Trophoblast cell (in vitro differentiated cells and primary cell): Measurements from ENCODE around the gene AKAP13.
A peak's percentile ranks its signal among the peaks of the same experiment; 100 is the strongest.

Experiments used
- DNase-seq, 2 donors: peaks; one replicate each; pipeline ENCODE4 v3.0.0-alpha.2; 2016
- H2AFZ ChIP-seq: 2 replicates; pipeline ENCODE4 v1.6.1; 2013; ENCODE audit warnings: low read length, moderate library complexity, mild to moderate bottlenecking; ENCODE audit not compliant: insufficient read depth, poor library complexity
- H2AK5ac ChIP-seq: 2 replicates; pipeline ENCODE4 v1.6.1; 2013; ENCODE audit warnings: mild to moderate bottlenecking, low read length
- H2BK120ac ChIP-seq: 2 replicates; pipeline ENCODE4 v1.6.1; 2013; ENCODE audit warnings: low read length, mild to moderate bottlenecking, moderate library complexity; ENCODE audit not compliant: insufficient read depth, poor library complexity
- H2BK12ac ChIP-seq: 2 replicates; pipeline ENCODE4 v1.6.1; 2013; ENCODE audit warnings: mild to moderate bottlenecking, low read length, moderate library complexity
- H2BK5ac ChIP-seq: 2 replicates; pipeline ENCODE4 v1.6.1; 2013; ENCODE audit warnings: low read length, low read depth, moderate library complexity, mild to moderate bottlenecking; ENCODE audit not compliant: poor library complexity
- H3K14ac ChIP-seq: 2 replicates; pipeline ENCODE4 v1.6.1; 2013; ENCODE audit warnings: mild to moderate bottlenecking, low read length
- H3K18ac ChIP-seq: 2 replicates; pipeline ENCODE4 v1.6.1; 2013; ENCODE audit warnings: mild to moderate bottlenecking, low read length
- H3K23ac ChIP-seq: 2 replicates; pipeline ENCODE4 v1.6.1; 2013; ENCODE audit warnings: low read length
- H3K27ac ChIP-seq: 2 replicates; pipeline ENCODE4 v1.5.1; 2013; ENCODE audit warnings: low read depth, mild to moderate bottlenecking, inconsistent platforms, low read length, moderate library complexity
- H3K27me3 ChIP-seq: 2 replicates; pipeline ENCODE4 v1.6.1; 2013; ENCODE audit warnings: inconsistent platforms, mild to moderate bottlenecking, low read length, moderate library complexity; ENCODE audit not compliant: insufficient read depth
- H3K36me3 ChIP-seq, 2 experiments: 1 replicate in 1 of 2; 2 replicates in 1 of 2; pipeline ENCODE4 v1.6.1; 2013; ENCODE audit warnings: low read length in 2 of 2, mild to moderate bottlenecking in 2 of 2, moderate library complexity in 1 of 2; ENCODE audit not compliant: insufficient read depth in 2 of 2, control insufficient read depth in 1 of 2
- H3K4ac ChIP-seq: 2 replicates; pipeline ENCODE4 v1.6.1; 2013; ENCODE audit warnings: low read depth, mild to moderate bottlenecking, low read length, moderate library complexity
- H3K4me1 ChIP-seq, 2 experiments: 1 replicate in 1 of 2; 2 replicates in 1 of 2; pipeline ENCODE4 v1.6.1; 2013; ENCODE audit warnings: low read length in 2 of 2, mild to moderate bottlenecking in 2 of 2, moderate library complexity in 1 of 2; ENCODE audit not compliant: insufficient read depth in 2 of 2, control insufficient read depth in 1 of 2
- H3K4me2 ChIP-seq: 2 replicates; pipeline ENCODE4 v1.6.1; 2013; ENCODE audit warnings: inconsistent platforms, mild to moderate bottlenecking, low read length, moderate library complexity
- H3K4me3 ChIP-seq: 2 replicates; pipeline ENCODE4 v1.5.1; 2013; ENCODE audit warnings: mild to moderate bottlenecking, low read depth, low read length, inconsistent platforms
- H3K79me1 ChIP-seq: one replicate; pipeline ENCODE4 v1.6.1; 2013; ENCODE audit warnings: low read length
- H3K79me2 ChIP-seq: 2 replicates; pipeline ENCODE4 v1.6.1; 2013; ENCODE audit warnings: low read length, mild to moderate bottlenecking; ENCODE audit not compliant: control insufficient read depth, insufficient read depth, poor library complexity
- H3K9ac ChIP-seq: 2 replicates; pipeline ENCODE4 v1.6.1; 2013; ENCODE audit warnings: mild to moderate bottlenecking, low read length
- H3K9me3 ChIP-seq: 2 replicates; pipeline ENCODE4 v1.6.1; 2013; ENCODE audit warnings: low read depth, mild to moderate bottlenecking, control low read depth, inconsistent platforms, low read length; ENCODE audit not compliant: insufficient read depth
- H4K12ac ChIP-seq: 2 replicates; pipeline ENCODE4 v1.6.1; 2013; ENCODE audit warnings: low read depth, mild to moderate bottlenecking, low read length, moderate library complexity
- H4K8ac ChIP-seq: 2 replicates; pipeline ENCODE4 v1.6.1; 2013; ENCODE audit warnings: low read depth, mild to moderate bottlenecking, low read length, moderate library complexity
- H4K91ac ChIP-seq: one replicate; pipeline ENCODE4 v1.6.1; 2013; ENCODE audit warnings: low read depth, mild to moderate bottlenecking, low read length, moderate library complexity
- whole genome bisulfite sequencing: extraction: QIAGEN DNeasy Blood & Tissue Kit; methylation state at CpG from one replicate; pipeline ENCODE4 v1.1.7; 2013; ENCODE audit warnings: missing lambda C conversion rate; ENCODE audit not compliant: insufficient read length, insufficient coverage; ENCODE audit errors: extremely low coverage; 5-methylcytosine and 5-hydroxymethylcytosine counted together

Gene AKAP13

GRCh38 chr15:85604194-85604593, 223.8 kb downstream of the AKAP13 start:
- Histone ChIP-seq H3K27ac (no peak overlapping the region), H3K18ac (no peak overlapping the region), H2BK120ac (no peak overlapping the region), H2BK12ac (no peak overlapping the region), H4K91ac (no peak overlapping the region), H4K12ac (no peak overlapping the region), H3K4me1 (peaks cover 10 to 11% of the 10 kb centered on the region in 2 experiments), H3K9me3 (no peaks in the 10 kb centered on the region), H3K79me1 (peaks cover 3% of the 10 kb centered on the region), H4K8ac (no peak overlapping the region), H2BK5ac (no peak overlapping the region), H3K9ac (no peak overlapping the region), H2AFZ (no peak overlapping the region), H3K79me2 (no peaks in the 10 kb centered on the region), H3K27me3 (no peaks in the 10 kb centered on the region), H3K4ac (no peak overlapping the region), H3K36me3 (peaks cover 6% of the 10 kb centered on the region in 2 experiments), H2AK5ac (no peak overlapping the region), H3K23ac (no peak overlapping the region), H3K4me2 (no peak overlapping the region), H3K4me3 (no peak overlapping the region), H3K14ac (no peak overlapping the region)
- WGBS: no CpG with 5 or more reads among the region's 3 CpGs
- DNase-seq: no peak

- no CpG with 5 or more reads among the region's 2 CpGs for WGBS
- Histone ChIP-seq H3K14ac (no peak overlapping the region), H3K4me3 (no peak overlapping the region)
These were observed 226.3 kb downstream of the AKAP13 start for GRCh38 chr15:85606738-85607137.

DNA sequence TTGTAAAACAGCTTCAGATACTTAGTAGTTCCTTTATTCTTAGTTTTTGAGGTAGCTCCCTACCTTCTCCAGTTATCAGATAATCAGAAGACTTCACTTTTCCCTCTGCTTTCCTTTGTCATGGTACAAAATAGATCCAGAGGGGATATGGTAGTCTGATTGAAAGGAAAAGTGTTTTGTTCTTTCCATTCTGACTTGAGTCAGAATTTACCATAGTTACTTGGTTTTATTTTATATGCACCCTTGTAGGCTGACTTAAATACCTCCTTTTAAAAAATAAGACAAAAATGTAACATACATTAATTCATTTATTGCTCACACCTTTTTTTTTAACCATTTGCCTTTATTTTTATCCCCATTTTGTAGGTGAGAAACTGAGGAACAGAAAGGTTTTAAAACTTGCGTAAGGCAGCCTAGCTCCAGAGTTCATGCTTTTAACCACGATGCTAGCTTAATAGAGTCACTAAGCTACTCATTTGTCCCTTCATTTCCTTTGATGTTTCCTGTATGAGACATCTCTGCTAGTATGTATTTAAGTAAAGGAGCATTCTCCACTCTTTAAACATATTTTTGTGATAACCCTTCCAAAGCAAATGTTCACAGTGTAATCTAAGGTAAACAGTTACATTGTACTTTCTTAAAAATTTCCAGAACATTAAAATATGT, 226.9 kb downstream of the AKAP13 start:
- Histone ChIP-seq H3K4ac (no peak overlapping the region), H3K79me2 (no peaks in the 10 kb centered on the region), H4K12ac (no peak overlapping the region), H3K23ac (no peak overlapping the region), H3K4me3 (no peak overlapping the region), H2BK120ac (no peak overlapping the region), H2BK5ac (no peak overlapping the region), H2AFZ (no peak overlapping the region), H3K4me2 (no peak overlapping the region), H3K27me3 (no peaks in the 10 kb centered on the region), H3K18ac (no peak overlapping the region), H3K36me3 (peaks cover 5 to 6% of the 10 kb centered on the region in 2 experiments), H4K91ac (no peak overlapping the region), H3K79me1 (peaks cover 2% of the 10 kb centered on the region), H3K27ac (peak overlapping the region; percentile 17), H3K9me3 (no peaks in the 10 kb centered on the region), H4K8ac (no peak overlapping the region), H2AK5ac (no peak overlapping the region), H3K14ac (no peak overlapping the region), H3K9ac (no peak overlapping the region), H3K4me1 (peaks cover 11 to 12% of the 10 kb centered on the region in 2 experiments), H2BK12ac (no peak overlapping the region)
- no CpG with 5 or more reads among the region's 2 CpGs for WGBS
- DNase-seq: no peak

More at GRCh38 chr15:85606738-85607137, 226.3 kb downstream of the AKAP13 start:
- H4K91ac ChIP-seq: no peak overlapping the region
- no peak overlapping the region for H3K23ac ChIP-seq
- H4K12ac ChIP-seq: no peak overlapping the region
- H3K9ac ChIP-seq: no peak overlapping the region
- H3K4me2 ChIP-seq: no peak overlapping the region
- H3K79me2 ChIP-seq: no peaks in the 10 kb centered on the region
- H2BK5ac ChIP-seq: peak overlapping the region; percentile 81
- no peak overlapping the region for H3K4ac ChIP-seq
- H2BK12ac ChIP-seq: peak overlapping the region; percentile 1
- no peaks in the 10 kb centered on the region for H3K27me3 ChIP-seq
- no peak overlapping the region for H2AFZ ChIP-seq
- peaks cover 6% of the 10 kb centered on the region in 2 experiments for H3K36me3 ChIP-seq
- no peak for DNase-seq
- H3K27ac ChIP-seq: peak overlapping the region; percentile 39
- no peaks in the 10 kb centered on the region for H3K9me3 ChIP-seq
- peaks cover 11 to 12% of the 10 kb centered on the region in 2 experiments for H3K4me1 ChIP-seq
- no peak overlapping the region for H4K8ac ChIP-seq
- peaks cover 2% of the 10 kb centered on the region for H3K79me1 ChIP-seq
- H2BK120ac ChIP-seq: no peak overlapping the region
- no peak overlapping the region for H3K18ac ChIP-seq
- H2AK5ac ChIP-seq: no peak overlapping the region

DNA sequence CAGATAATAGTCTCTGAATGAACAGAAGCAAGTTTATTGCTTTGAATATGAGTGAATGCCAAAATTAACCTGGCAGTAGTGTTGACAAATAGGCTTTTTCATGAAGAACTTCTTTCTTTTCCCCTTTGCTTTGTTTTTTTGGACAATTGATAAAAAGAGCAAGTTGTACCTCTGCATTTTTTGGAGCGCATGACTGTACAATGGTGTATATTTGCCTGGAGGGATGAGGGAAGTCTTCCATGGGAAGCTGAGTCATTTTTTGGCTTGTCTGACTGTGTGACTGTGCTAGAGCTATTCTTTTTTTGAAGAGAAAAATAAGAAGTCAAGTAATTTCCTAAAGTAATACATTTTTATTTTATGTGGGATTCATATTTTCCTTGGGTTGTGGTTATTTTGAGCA, 227.4 kb downstream of the AKAP13 start:
- Histone ChIP-seq H3K4ac (no peak overlapping the region), H2BK12ac (no peak overlapping the region)
- WGBS: no CpG with 5 or more reads among the region's 1 CpG

More for the DNA sequence above, 227.4 kb downstream of the AKAP13 start:
- no peak overlapping the region for H2BK120ac ChIP-seq
- H3K23ac ChIP-seq: no peak overlapping the region
- H3K79me2 ChIP-seq: no peaks in the 10 kb centered on the region
- H4K91ac ChIP-seq: no peak overlapping the region
- peaks cover 2% of the 10 kb centered on the region for H3K79me1 ChIP-seq
- peaks cover 11 to 12% of the 10 kb centered on the region in 2 experiments for H3K4me1 ChIP-seq
- no peak overlapping the region for H3K27ac ChIP-seq
- H4K8ac ChIP-seq: no peak overlapping the region
- H3K9ac ChIP-seq: no peak overlapping the region
- H3K14ac ChIP-seq: no peak overlapping the region
- H2BK5ac ChIP-seq: no peak overlapping the region
- no peaks in the 10 kb centered on the region for H3K27me3 ChIP-seq
- H3K4me3 ChIP-seq: no peak overlapping the region
- H2AK5ac ChIP-seq: no peak overlapping the region
- H2AFZ ChIP-seq: no peak overlapping the region
- no peak overlapping the region for H3K18ac ChIP-seq
- DNase-seq: peak; percentile 71 to 91
- no peaks in the 10 kb centered on the region for H3K9me3 ChIP-seq
- H4K12ac ChIP-seq: no peak overlapping the region
- peaks cover 2 to 6% of the 10 kb centered on the region in 2 experiments for H3K36me3 ChIP-seq
- H3K4me2 ChIP-seq: no peak overlapping the region
